ENCODE measurements around the gene GNB2. TPM values are rescaled to one million over a fixed set of nuclear protein-coding genes. Genes with fewer than 3 reads are reported as not detected.
"Not testable (repeated sequence)": the region's sequence is repeated elsewhere in the genome, so short reads cannot be mapped to it uniquely, and the experiment has no call there.

Gene GNB2
- polyA plus RNA-seq, 1 donor (not counting 4 experiments of a cell fraction or from before 2014, with no cell fraction given): 87.2 TPM

DNA sequence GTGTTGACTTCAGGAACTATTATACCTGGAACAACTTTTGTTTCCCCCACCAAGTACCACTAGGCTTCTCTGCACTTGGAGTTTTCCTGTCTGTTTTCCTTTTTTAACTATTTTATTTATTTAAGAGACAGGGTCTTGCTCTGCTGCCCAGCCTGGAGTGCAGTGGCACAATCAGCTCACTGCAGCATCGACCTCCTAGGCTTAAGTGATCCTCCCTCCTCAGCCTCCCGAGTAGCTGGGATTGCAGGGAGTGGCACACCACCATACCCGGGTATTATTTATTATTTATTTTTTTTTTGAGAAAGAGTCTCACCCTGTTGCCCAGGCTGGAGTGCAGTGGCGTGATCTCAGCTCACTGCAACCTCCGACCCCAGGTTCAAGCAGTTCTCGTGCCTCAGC, 22.6 kb downstream of the GNB2 start:
- FAIRE-seq (no peak), DNase-seq (ENCODE audit: low read depth, low spot score) (no peak)
- H3K4me3 ChIP-seq (ENCODE audit: control insufficient read depth in 2 of 3, extremely low read depth in 1 of 3, insufficient read depth in 2 of 3, low read depth in 1 of 3, low read length in 3 of 3): no peak overlapping the region
- no peak for TF ChIP-seq EZH2 (IDR thresholded peaks at IDR 0.05; ENCODE audit: low read length)
- no peak for TF ChIP-seq CTCF (optimal IDR thresholded peaks at IDR 0.05 in 1 of 3, IDR thresholded peaks at IDR 0.05 in 1 of 3, conservative IDR thresholded peaks at IDR 0.05 in 1 of 3; ENCODE audit: extremely low read depth in 1 of 3, insufficient read depth in 2 of 3, low read length in 3 of 3)
- H2AFZ ChIP-seq (ENCODE audit: control insufficient read depth, low read length): no peak overlapping the region
- H3K4me2 ChIP-seq (ENCODE audit: control insufficient read depth, extremely low read depth, insufficient read depth, low read depth, low read length): no peak overlapping the region
- H3K27ac ChIP-seq (ENCODE audit: control insufficient read depth, insufficient read depth, low read length): no peak overlapping the region
- peaks cover 23% of the 10 kb centered on the region for H3K79me2 ChIP-seq (ENCODE audit: control insufficient read depth, insufficient read depth, low read length)
- no peaks in the 10 kb centered on the region for H3K9me1 ChIP-seq (ENCODE audit: control insufficient read depth, extremely low read depth, insufficient read depth, low read length)
- no peaks in the 10 kb centered on the region for H3K9me3 ChIP-seq (ENCODE audit: control insufficient read depth, low read depth, low read length)
- peaks cover 13% of the 10 kb centered on the region for H3K4me1 ChIP-seq (ENCODE audit: control insufficient read depth, extremely low read depth, insufficient read depth, low read length)
- no peak overlapping the region for H3K9ac ChIP-seq (ENCODE audit: control insufficient read depth, extremely low read depth, insufficient read depth, low read length)
- H3K36me3 ChIP-seq (ENCODE audit: control insufficient read depth in 2 of 2, extremely low read depth in 1 of 2, insufficient read depth in 2 of 2, low read length in 2 of 2): no peaks in the 10 kb centered on the region
- dilution Hi-C loops (cut with MboI; ENCODE audit: extremely low pct_ligation_motif_present, low sequenced_read_pairs): no loop called here
- H4K20me1 ChIP-seq (ENCODE audit: control insufficient read depth, extremely low read depth, insufficient read depth, low read length): peaks cover 7% of the 10 kb centered on the region
- no peaks in the 10 kb centered on the region for H3K27me3 ChIP-seq (ENCODE audit: control insufficient read depth, extremely low read depth, insufficient read depth, low read length)

- TF ChIP-seq CTCF (optimal IDR thresholded peaks at IDR 0.05 in 1 of 3, IDR thresholded peaks at IDR 0.05 in 1 of 3, conservative IDR thresholded peaks at IDR 0.05 in 1 of 3; ENCODE audit: extremely low read depth in 1 of 3, insufficient read depth in 2 of 3, low read length in 3 of 3) (no peak), EZH2 (IDR thresholded peaks at IDR 0.05; ENCODE audit: low read length) (no peak)
- Histone ChIP-seq H3K4me3 (ENCODE audit: control insufficient read depth in 2 of 3, extremely low read depth in 1 of 3, insufficient read depth in 2 of 3, low read depth in 1 of 3, low read length in 3 of 3) (no peak overlapping the region), H3K9me3 (ENCODE audit: control insufficient read depth, low read depth, low read length) (no peaks in the 10 kb centered on the region), H3K79me2 (ENCODE audit: control insufficient read depth, insufficient read depth, low read length) (no peaks in the 10 kb centered on the region), H2AFZ (ENCODE audit: control insufficient read depth, low read length) (no peak overlapping the region), H3K27ac (ENCODE audit: control insufficient read depth, insufficient read depth, low read length) (no peak overlapping the region), H3K9ac (ENCODE audit: control insufficient read depth, extremely low read depth, insufficient read depth, low read length) (no peak overlapping the region), H3K9me1 (ENCODE audit: control insufficient read depth, extremely low read depth, insufficient read depth, low read length) (no peaks in the 10 kb centered on the region), H3K27me3 (ENCODE audit: control insufficient read depth, extremely low read depth, insufficient read depth, low read length) (no peaks in the 10 kb centered on the region), H3K4me2 (ENCODE audit: control insufficient read depth, extremely low read depth, insufficient read depth, low read depth, low read length) (no peak overlapping the region), H3K36me3 (ENCODE audit: control insufficient read depth in 2 of 2, extremely low read depth in 1 of 2, insufficient read depth in 2 of 2, low read length in 2 of 2) (no peaks in the 10 kb centered on the region), H4K20me1 (ENCODE audit: control insufficient read depth, extremely low read depth, insufficient read depth, low read length) (no peaks in the 10 kb centered on the region), H3K4me1 (ENCODE audit: control insufficient read depth, extremely low read depth, insufficient read depth, low read length) (no peaks in the 10 kb centered on the region)
- no peak for FAIRE-seq
- dilution Hi-C loops (cut with MboI; ENCODE audit: extremely low pct_ligation_motif_present, low sequenced_read_pairs): no loop called here
- DNase-seq (ENCODE audit: low read depth, low spot score): no peak
Observed at GRCh38 chr7:100699018-100699417, 25.5 kb downstream of the GNB2 start.

DNA sequence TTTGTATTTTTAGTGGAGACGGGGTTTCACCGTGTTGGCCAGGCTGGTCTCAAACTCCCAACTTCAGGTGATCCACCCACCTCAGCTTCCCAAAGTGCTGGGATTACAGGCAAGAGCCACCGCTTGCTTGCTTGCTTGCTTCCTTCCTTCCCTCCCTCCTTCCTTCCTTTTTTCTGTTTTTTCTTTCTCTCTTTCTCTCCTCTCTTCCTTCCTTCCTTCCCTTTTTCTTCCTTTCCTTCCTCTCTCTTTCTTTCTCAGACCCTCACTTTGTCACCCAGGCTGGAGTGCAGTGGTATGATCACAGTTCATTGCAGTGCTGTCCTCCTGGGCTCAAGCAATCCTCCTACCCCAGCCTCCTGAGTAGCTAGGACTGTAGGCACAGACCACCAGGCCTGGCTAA, 27.5 kb downstream of the GNB2 start:
- H3K36me3 ChIP-seq (ENCODE audit: control insufficient read depth in 2 of 2, extremely low read depth in 1 of 2, insufficient read depth in 2 of 2, low read length in 2 of 2); H3K27me3 ChIP-seq (ENCODE audit: control insufficient read depth, extremely low read depth, insufficient read depth, low read length); dilution Hi-C loops (cut with MboI; ENCODE audit: extremely low pct_ligation_motif_present, low sequenced_read_pairs); H3K9me1 ChIP-seq (ENCODE audit: control insufficient read depth, extremely low read depth, insufficient read depth, low read length); DNase-seq (ENCODE audit: low read depth, low spot score); H3K4me1 ChIP-seq (ENCODE audit: control insufficient read depth, extremely low read depth, insufficient read depth, low read length); H3K4me2 ChIP-seq (ENCODE audit: control insufficient read depth, extremely low read depth, insufficient read depth, low read depth, low read length); H4K20me1 ChIP-seq (ENCODE audit: control insufficient read depth, extremely low read depth, insufficient read depth, low read length); H3K27ac ChIP-seq (ENCODE audit: control insufficient read depth, insufficient read depth, low read length); H2AFZ ChIP-seq (ENCODE audit: control insufficient read depth, low read length); FAIRE-seq; H3K4me3 ChIP-seq (ENCODE audit: control insufficient read depth in 2 of 3, extremely low read depth in 1 of 3, insufficient read depth in 2 of 3, low read depth in 1 of 3, low read length in 3 of 3); H3K79me2 ChIP-seq (ENCODE audit: control insufficient read depth, insufficient read depth, low read length); H3K9ac ChIP-seq (ENCODE audit: control insufficient read depth, extremely low read depth, insufficient read depth, low read length); H3K9me3 ChIP-seq (ENCODE audit: control insufficient read depth, low read depth, low read length): not testable (repeated sequence)
